Measurements from ENCODE around the gene ZNF665.
A peak's percentile ranks its signal among the peaks of the same experiment; 100 is the strongest.

Gene ZNF665

GRCh38 chr19:53156850-53157249 is 36.3 kb downstream of the ZNF665 start:
- no peak overlapping the region for H3K4me3 ChIP-seq (ENCODE audit: low read depth, low read length)
- DNase-seq (ENCODE audit: low read depth): no peak

GRCh38 chr19:53147645-53148044 is 45.5 kb downstream of the ZNF665 start:
- no peak for DNase-seq (ENCODE audit: low read depth)
- no peak overlapping the region for H3K4me3 ChIP-seq (ENCODE audit: low read depth, low read length)
- no peak for TF ChIP-seq CTCF (IDR thresholded peaks at IDR 0.05; ENCODE audit: control insufficient read depth, extremely low read depth, insufficient read depth)

More at GRCh38 chr19:53156850-53157249, 36.3 kb downstream of the ZNF665 start:
- TF ChIP-seq CTCF (IDR thresholded peaks at IDR 0.05; ENCODE audit: control insufficient read depth, extremely low read depth, insufficient read depth): no peak

GRCh38 chr19:53140351-53140750 is 52.8 kb downstream of the ZNF665 start:
- no peak overlapping the region for H3K4me3 ChIP-seq (ENCODE audit: low read depth, low read length)
- TF ChIP-seq CTCF (IDR thresholded peaks at IDR 0.05; ENCODE audit: control insufficient read depth, extremely low read depth, insufficient read depth): no peak
- DNase-seq (ENCODE audit: low read depth): no peak

GRCh38 chr19:53136432-53136831 is 56.7 kb downstream of the ZNF665 start:
- no peak for TF ChIP-seq CTCF (IDR thresholded peaks at IDR 0.05; ENCODE audit: control insufficient read depth, extremely low read depth, insufficient read depth)
- DNase-seq (ENCODE audit: low read depth): no peak
- no peak overlapping the region for H3K4me3 ChIP-seq (ENCODE audit: low read depth, low read length)

GRCh38 chr19:53132141-53132991 is 60.8 kb downstream of the ZNF665 start, which contains the start of gene ZNF415:
Gene ZNF415, minus strand, starts transcription at chr19:53132910. Its CDS starts 10,234 bp downstream, at chr19:53122676.
- peak; percentile 41 for DNase-seq (ENCODE audit: low read depth)
- H3K4me3 ChIP-seq (ENCODE audit: low read depth, low read length): peak within 1 kb of the TSS; percentile 88
- no peak for TF ChIP-seq CTCF (IDR thresholded peaks at IDR 0.05; ENCODE audit: control insufficient read depth, extremely low read depth, insufficient read depth)

- DNase-seq (ENCODE audit: low read depth): no peak
- no peak for TF ChIP-seq CTCF (IDR thresholded peaks at IDR 0.05; ENCODE audit: control insufficient read depth, extremely low read depth, insufficient read depth)
- peak overlapping the region; percentile 88 for H3K4me3 ChIP-seq (ENCODE audit: low read depth, low read length)
These were observed 61.4 kb downstream of the ZNF665 start for GRCh38 chr19:53131727-53132126.
